Neural cell (in vitro differentiated cells): Measurements from ENCODE around the gene SHISA2. TPM values are rescaled to one million over a fixed set of nuclear protein-coding genes. Genes with fewer than 3 reads are reported as not detected.

ENCODE experiments used
- H2AFZ ChIP-seq: fragments of 200-600, 300-800 bp; sonication (generic), shearing (Covaris generic); 2 replicates; pipeline ENCODE4 v1.6.0; 2014; ENCODE audit warnings: low read depth, mild to moderate bottlenecking, antibody characterized with exemption, low read length, moderate library complexity
- H3F3A ChIP-seq: fragments of 200-600 bp; shearing (Covaris generic); 2 replicates; pipeline ENCODE4 v1.6.1; 2016; ENCODE audit warnings: mild to moderate bottlenecking, moderate library complexity, mixed read lengths, antibody characterized with exemption, low read length; ENCODE audit not compliant: insufficient read depth, poor library complexity, severe bottlenecking
- H3K27ac ChIP-seq: fragments of 200-600, 300-800 bp; sonication (generic), shearing (Covaris generic); 2 replicates; pipeline ENCODE4 v1.5.1; 2014; ENCODE audit warnings: mild to moderate bottlenecking, low read length, moderate library complexity
- H3K27me3 ChIP-seq: fragments of 300-800, 200-600 bp; sonication (generic), shearing (Covaris generic); 2 replicates; pipeline ENCODE4 v1.6.0; 2014; ENCODE audit warnings: mild to moderate bottlenecking, low read depth, low read length, moderate library complexity; ENCODE audit not compliant: insufficient read depth
- H3K36me3 ChIP-seq: fragments of 300-800, 200-600 bp; sonication (generic), shearing (Covaris generic); 2 replicates; pipeline ENCODE4 v1.5.1; 2014; ENCODE audit warnings: mild to moderate bottlenecking, antibody characterized with exemption, low read length, moderate library complexity; ENCODE audit not compliant: insufficient read depth
- H3K4me2 ChIP-seq: fragments of 300-800, 200-600 bp; sonication (generic), shearing (Covaris generic); 2 replicates; pipeline ENCODE4 v1.6.0; 2014; ENCODE audit warnings: mild to moderate bottlenecking, low read length
- H3K4me3 ChIP-seq: fragments of 300-800, 200-600 bp; sonication (generic), shearing (Covaris generic); 2 replicates; pipeline ENCODE4 v1.5.1; 2014; ENCODE audit warnings: mild to moderate bottlenecking, low read length, moderate library complexity
- H3K79me2 ChIP-seq: fragments of 200-600 bp; shearing (Covaris generic); replicated peaks from 2 replicates; pipeline ENCODE4 v1.6.0; 2014; ENCODE audit warnings: mild to moderate bottlenecking, low read length, moderate library complexity; ENCODE audit not compliant: insufficient read depth
- H3K9ac ChIP-seq: fragments of 300-800, 200-600 bp; sonication (generic), shearing (Covaris generic); 2 replicates; pipeline ENCODE4 v1.6.1; 2016; ENCODE audit warnings: mild to moderate bottlenecking, low read length, mixed read lengths
- H3K9me2 ChIP-seq: fragments of 200-600 bp; shearing (Covaris generic); 2 replicates; pipeline ENCODE4 v1.6.1; 2016; ENCODE audit warnings: mild to moderate bottlenecking, low read length, mixed read lengths; ENCODE audit not compliant: insufficient read depth
- H3K9me3 ChIP-seq: fragments of 200-600, 300-800 bp; sonication (generic), shearing (Covaris generic); 2 replicates; pipeline ENCODE4 v1.6.1; 2016; ENCODE audit warnings: mild to moderate bottlenecking, mixed run types, low read length, moderate library complexity, mixed read lengths
- H4K20me1 ChIP-seq: fragments of 200-600 bp; shearing (Covaris generic); 2 replicates; pipeline ENCODE4 v1.6.1; 2016; ENCODE audit warnings: mild to moderate bottlenecking, mixed run types; ENCODE audit not compliant: insufficient read depth
- EP300 ChIP-seq: fragments of 450-650 bp; conservative IDR thresholded peaks from 2 replicates; pipeline ENCODE4 v1.6.1; 2014; ENCODE audit warnings: antibody characterized with exemption, mild to moderate bottlenecking, moderate library complexity; ENCODE audit not compliant: poor library complexity, severe bottlenecking
- EZH2 ChIP-seq: fragments of 200-600, 300-800 bp; shearing (Covaris generic), sonication (generic); IDR thresholded peaks from 2 replicates; pipeline ENCODE4 v1.6.1; 2014; ENCODE audit warnings: antibody characterized with exemption, low read length, borderline replicate concordance, mild to moderate bottlenecking; ENCODE audit not compliant: insufficient read depth, poor library complexity, severe bottlenecking
- MXI1 ChIP-seq: fragments of 450-650 bp; conservative IDR thresholded peaks from 2 replicates; pipeline ENCODE4 v1.6.1; 2014; ENCODE audit warnings: antibody characterized with exemption, mild to moderate bottlenecking; ENCODE audit not compliant: poor library complexity, severe bottlenecking
- POLR2AphosphoS5 ChIP-seq: IDR thresholded peaks from 2 replicates; pipeline ENCODE4 v1.6.1; 2012
- RAD21 ChIP-seq: fragments of 450-650 bp; conservative IDR thresholded peaks from 2 replicates; pipeline ENCODE4 v1.6.1; 2014; ENCODE audit warnings: antibody characterized with exemption, mild to moderate bottlenecking, moderate library complexity
- SMC3 ChIP-seq: fragments of 450-650 bp; conservative IDR thresholded peaks from 2 replicates; pipeline ENCODE4 v1.6.1; 2014; ENCODE audit warnings: antibody characterized with exemption, mild to moderate bottlenecking, moderate library complexity; ENCODE audit not compliant: poor library complexity
- TAF1 ChIP-seq: IDR thresholded peaks from 2 replicates; pipeline ENCODE4 v1.6.1; 2012; ENCODE audit warnings: low read depth
- polyA plus RNA-seq: library from polyadenylated mRNA; depleted of rRNA; stranded (reverse); fragments of >200 nt; gene quantifications from 2 replicates; pipeline ENCODE4 v1.2.3, GENCODE V29; 2014
- TF ChIP-seq, protein P1 (sequence below): IDR thresholded peaks from 2 replicates; pipeline ENCODE4 v1.6.1; 2012; ENCODE audit warnings: borderline replicate concordance
- TF ChIP-seq, protein P2 (sequence below): fragments of 450-650 bp; IDR thresholded peaks from 2 replicates; pipeline ENCODE4 v1.5.1; 2014; ENCODE audit warnings: antibody characterized with exemption, mild to moderate bottlenecking, moderate library complexity; ENCODE audit not compliant: poor library complexity, severe bottlenecking

SHISA2 gene
- polyA plus RNA-seq, 1 donor from 2014 or later, result 2.3 TPM

DNA sequence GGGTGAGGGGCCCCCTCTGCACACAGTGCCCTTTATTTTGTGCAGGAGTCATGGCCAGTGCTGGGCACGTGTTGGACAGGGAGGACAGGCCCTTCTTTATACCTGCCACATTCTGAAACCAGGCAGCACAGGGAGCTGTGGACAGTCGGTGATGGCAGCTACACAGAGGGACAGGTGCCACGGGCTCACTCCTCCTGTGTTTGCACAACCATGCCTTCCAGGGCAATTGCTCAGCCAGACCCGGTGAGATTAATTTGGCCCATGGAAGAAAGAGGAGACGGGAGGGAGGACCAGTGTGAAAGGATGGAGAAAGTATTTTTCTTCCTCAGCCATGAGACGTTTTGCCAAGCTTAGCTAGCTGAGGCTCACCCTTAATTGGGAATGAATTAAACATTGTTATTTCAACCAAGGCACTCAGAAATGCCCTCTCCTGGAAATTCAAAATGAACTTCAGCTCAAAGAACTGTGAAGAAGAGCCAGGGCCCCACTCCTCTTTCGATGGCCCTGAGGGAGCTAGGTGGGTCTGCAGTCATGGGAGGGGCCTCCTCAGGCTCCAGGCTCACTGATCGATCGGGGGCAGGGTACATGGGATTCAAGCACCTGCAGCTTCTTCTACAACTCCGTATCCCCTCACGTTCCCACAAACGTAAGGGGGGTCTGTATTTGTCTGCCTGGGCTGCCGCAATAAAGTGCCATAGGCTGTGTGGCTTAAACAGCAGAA lies 41.2 kb downstream of the SHISA2 start:
- Histone ChIP-seq H4K20me1 (no peaks in the 10 kb centered on the region), H3K4me2 (no peak overlapping the region), H3K9me3 (no peaks in the 10 kb centered on the region), H2AFZ (no peak overlapping the region), H3K27me3 (no peaks in the 10 kb centered on the region), H3K9me2 (no peaks in the 10 kb centered on the region), H3K79me2 (no peaks in the 10 kb centered on the region), H3F3A (no peaks in the 10 kb centered on the region), H3K9ac (no peak overlapping the region), H3K4me3 (no peak overlapping the region), H3K36me3 (no peaks in the 10 kb centered on the region), H3K27ac (no peak overlapping the region)
- TF ChIP-seq, protein P1, sequence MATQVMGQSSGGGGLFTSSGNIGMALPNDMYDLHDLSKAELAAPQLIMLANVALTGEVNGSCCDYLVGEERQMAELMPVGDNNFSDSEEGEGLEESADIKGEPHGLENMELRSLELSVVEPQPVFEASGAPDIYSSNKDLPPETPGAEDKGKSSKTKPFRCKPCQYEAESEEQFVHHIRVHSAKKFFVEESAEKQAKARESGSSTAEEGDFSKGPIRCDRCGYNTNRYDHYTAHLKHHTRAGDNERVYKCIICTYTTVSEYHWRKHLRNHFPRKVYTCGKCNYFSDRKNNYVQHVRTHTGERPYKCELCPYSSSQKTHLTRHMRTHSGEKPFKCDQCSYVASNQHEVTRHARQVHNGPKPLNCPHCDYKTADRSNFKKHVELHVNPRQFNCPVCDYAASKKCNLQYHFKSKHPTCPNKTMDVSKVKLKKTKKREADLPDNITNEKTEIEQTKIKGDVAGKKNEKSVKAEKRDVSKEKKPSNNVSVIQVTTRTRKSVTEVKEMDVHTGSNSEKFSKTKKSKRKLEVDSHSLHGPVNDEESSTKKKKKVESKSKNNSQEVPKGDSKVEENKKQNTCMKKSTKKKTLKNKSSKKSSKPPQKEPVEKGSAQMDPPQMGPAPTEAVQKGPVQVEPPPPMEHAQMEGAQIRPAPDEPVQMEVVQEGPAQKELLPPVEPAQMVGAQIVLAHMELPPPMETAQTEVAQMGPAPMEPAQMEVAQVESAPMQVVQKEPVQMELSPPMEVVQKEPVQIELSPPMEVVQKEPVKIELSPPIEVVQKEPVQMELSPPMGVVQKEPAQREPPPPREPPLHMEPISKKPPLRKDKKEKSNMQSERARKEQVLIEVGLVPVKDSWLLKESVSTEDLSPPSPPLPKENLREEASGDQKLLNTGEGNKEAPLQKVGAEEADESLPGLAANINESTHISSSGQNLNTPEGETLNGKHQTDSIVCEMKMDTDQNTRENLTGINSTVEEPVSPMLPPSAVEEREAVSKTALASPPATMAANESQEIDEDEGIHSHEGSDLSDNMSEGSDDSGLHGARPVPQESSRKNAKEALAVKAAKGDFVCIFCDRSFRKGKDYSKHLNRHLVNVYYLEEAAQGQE, result no peak
- no peak for TF ChIP-seq EZH2
- no peak for TF ChIP-seq TAF1
- TF ChIP-seq SMC3, result no peak
- no peak for TF ChIP-seq EP300
- no peak for TF ChIP-seq POLR2AphosphoS5
- no peak for TF ChIP-seq MXI1
- no peak for TF ChIP-seq RAD21
- TF ChIP-seq, protein P2, sequence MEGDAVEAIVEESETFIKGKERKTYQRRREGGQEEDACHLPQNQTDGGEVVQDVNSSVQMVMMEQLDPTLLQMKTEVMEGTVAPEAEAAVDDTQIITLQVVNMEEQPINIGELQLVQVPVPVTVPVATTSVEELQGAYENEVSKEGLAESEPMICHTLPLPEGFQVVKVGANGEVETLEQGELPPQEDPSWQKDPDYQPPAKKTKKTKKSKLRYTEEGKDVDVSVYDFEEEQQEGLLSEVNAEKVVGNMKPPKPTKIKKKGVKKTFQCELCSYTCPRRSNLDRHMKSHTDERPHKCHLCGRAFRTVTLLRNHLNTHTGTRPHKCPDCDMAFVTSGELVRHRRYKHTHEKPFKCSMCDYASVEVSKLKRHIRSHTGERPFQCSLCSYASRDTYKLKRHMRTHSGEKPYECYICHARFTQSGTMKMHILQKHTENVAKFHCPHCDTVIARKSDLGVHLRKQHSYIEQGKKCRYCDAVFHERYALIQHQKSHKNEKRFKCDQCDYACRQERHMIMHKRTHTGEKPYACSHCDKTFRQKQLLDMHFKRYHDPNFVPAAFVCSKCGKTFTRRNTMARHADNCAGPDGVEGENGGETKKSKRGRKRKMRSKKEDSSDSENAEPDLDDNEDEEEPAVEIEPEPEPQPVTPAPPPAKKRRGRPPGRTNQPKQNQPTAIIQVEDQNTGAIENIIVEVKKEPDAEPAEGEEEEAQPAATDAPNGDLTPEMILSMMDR, result no peak

DNA sequence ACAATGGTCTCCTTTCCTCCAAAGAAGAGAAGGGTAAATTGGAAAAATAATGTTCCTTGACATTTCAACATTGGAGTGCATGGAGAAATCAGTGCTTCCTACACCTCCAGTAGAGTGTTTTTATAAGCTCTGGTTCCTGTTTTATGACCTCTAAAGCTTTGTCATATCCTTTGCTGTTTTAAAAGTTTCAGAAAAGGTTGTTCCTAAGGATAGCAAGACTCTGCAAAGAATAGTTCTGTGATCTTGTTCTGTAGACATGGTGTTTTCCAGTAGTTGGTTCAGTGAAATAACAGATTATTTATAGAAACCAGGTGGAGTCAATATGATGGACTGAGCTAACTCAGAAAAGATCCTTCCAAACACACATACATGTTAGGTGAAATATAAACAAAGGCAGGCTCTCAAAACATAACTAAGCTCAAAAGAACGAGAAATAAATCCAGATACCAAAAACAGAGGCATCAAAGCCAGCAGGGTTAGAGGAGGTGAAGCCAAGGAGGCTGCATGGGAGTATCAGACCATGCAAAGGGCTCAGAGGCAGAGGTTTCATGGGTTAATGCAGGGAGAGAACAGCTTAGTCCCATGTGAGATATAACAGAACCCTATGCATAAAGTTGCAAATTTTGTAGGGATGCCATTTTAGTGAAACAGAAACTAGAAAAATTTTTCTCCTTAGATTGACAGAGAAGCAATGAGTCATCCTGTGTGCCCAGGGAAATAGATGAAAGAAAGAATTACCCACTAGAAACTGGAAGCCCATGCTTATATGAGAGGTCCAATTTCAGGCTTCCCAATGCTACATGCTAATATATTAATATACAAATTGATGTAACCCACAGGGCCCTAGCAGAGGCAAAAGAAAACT lies 44.3 kb downstream of the SHISA2 start:
- Histone ChIP-seq H3K9me2 (no peaks in the 10 kb centered on the region), H4K20me1 (no peaks in the 10 kb centered on the region), H3K4me2 (no peak overlapping the region), H3K27me3 (no peaks in the 10 kb centered on the region), H3K9ac (no peak overlapping the region), H3K4me3 (no peak overlapping the region), H3K27ac (no peak overlapping the region), H3F3A (no peaks in the 10 kb centered on the region), H3K79me2 (no peaks in the 10 kb centered on the region), H3K36me3 (peaks cover 3% of the 10 kb centered on the region), H3K9me3 (peaks cover 6% of the 10 kb centered on the region), H2AFZ (no peak overlapping the region)
- TF ChIP-seq EZH2 (no peak), RAD21 (no peak), POLR2AphosphoS5 (no peak), EP300 (no peak), MXI1 (no peak)
- TF ChIP-seq, protein P2, result no peak
